Ectodermal cell (in vitro differentiated cells): ENCODE data around the gene OR6M1.

Source experiments
- H3K27ac ChIP-seq: 2 replicates; pipeline ENCODE4 v1.7.0; 2013; ENCODE audit warnings: mild to moderate bottlenecking, low read depth, low read length; ENCODE audit not compliant: insufficient read depth, poor library complexity, severe bottlenecking
- H3K27me3 ChIP-seq: 2 replicates; pipeline ENCODE4 v1.7.0; 2013; ENCODE audit warnings: mild to moderate bottlenecking, low read length; ENCODE audit not compliant: insufficient read depth, control insufficient read depth, poor library complexity, severe bottlenecking
- H3K36me3 ChIP-seq: one replicate; pipeline ENCODE4 v1.7.0; 2013; ENCODE audit warnings: low read length; ENCODE audit not compliant: control insufficient read depth, insufficient read depth
- H3K4me1 ChIP-seq: one replicate; pipeline ENCODE4 v1.7.0; 2013; ENCODE audit warnings: low read length; ENCODE audit not compliant: control insufficient read depth, insufficient read depth
- H3K4me3 ChIP-seq: 2 replicates; pipeline ENCODE4 v1.7.0; 2013; ENCODE audit warnings: low read depth, low read length, control low read depth; ENCODE audit not compliant: insufficient read depth
- H3K9me3 ChIP-seq: 2 replicates; pipeline ENCODE4 v1.7.0; 2013; ENCODE audit warnings: mild to moderate bottlenecking, low read length, moderate library complexity; ENCODE audit not compliant: control insufficient read depth
- WGBS, 2 experiments: methylation state at CpG; one replicate each; pipeline ENCODE4 v1.1.7; 2013; ENCODE audit warnings: missing lambda C conversion rate in 2 of 2; 5-methylcytosine and 5-hydroxymethylcytosine counted together

Gene OR6M1

DNA sequence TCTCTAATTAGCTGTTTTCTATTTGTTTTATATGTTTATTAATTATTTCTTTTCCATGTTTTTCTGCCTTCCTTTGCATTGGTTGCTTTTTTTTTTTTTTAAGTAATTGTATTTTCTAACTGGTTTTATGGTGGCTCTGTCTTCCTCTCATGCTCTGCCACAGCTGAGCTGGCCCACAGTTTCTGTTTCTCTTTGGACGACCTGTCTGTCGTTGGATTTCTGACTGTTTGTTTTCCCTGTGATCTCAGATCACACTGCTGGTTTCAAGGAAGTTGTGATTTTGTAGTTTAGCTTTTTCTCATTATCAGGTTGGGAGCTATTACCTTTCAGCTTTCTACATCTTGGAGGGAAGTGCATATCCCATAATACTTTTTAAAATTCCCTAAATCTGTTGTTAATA lies 15.9 kb upstream of the OR6M1 start:
- WGBS, 2 experiments, result 74 to 83% methylated on average over 2 of the region's 2 CpGs
- Histone ChIP-seq H3K27ac (no peak overlapping the region), H3K36me3 (no peaks in the 10 kb centered on the region)

DNA sequence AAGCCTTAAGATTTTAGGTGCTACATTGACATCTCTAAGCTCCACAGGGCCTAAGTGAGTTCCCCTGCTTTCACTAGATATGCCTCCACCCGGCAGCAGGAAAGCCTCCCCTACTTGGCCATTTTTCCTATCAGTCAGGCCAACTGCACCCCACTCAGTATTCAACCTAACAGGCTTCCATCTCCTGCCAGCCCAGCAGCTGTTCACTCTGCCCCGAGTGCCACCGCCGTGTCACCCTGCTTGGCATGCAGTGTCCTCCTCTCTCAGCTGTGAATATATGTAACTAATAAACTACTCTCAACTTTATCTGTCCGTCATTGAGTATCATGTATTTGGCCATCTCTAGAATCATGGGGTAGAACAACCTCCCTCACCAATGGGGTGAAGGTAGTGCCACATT lies 9.0 kb upstream of the OR6M1 start:
- Histone ChIP-seq H3K27ac (no peak overlapping the region), H3K27me3 (no peaks in the 10 kb centered on the region), H3K36me3 (no peaks in the 10 kb centered on the region), H3K4me3 (no peak overlapping the region), H3K9me3 (no peaks in the 10 kb centered on the region), H3K4me1 (no peaks in the 10 kb centered on the region)
- 85 to 90% methylated on average over 4 to 5 of the region's 5 CpGs for WGBS, 2 experiments

More for the DNA sequence above, 15.9 kb upstream of the OR6M1 start:
- Histone ChIP-seq H3K4me3 (no peak overlapping the region), H3K9me3 (no peaks in the 10 kb centered on the region), H3K27me3 (no peaks in the 10 kb centered on the region), H3K4me1 (no peaks in the 10 kb centered on the region)

DNA sequence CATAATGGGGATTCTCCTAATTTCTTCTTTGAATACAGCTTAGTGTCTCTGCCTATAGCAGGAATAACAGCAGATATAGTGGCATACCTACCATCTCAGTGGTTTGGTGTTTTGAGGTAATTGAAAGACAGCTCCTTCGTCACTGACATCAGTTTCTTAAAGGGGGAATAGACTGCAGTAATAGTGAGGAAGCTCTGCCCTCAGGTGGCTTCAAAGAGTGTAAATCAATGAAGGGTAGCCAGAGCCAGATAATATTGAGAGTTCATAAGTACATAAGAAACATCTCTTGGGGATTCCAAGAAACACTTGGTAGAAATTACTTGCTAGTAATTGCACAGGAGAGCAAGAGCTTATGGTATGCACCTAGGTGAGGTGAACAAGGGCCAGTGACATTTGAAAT lies 4.4 kb downstream of the OR6M1 start:
- 0 to 6% methylated on average over 1 of the region's 1 CpG for WGBS, 2 experiments
- H3K9me3 ChIP-seq, result no peaks in the 10 kb centered on the region
- H3K27me3 ChIP-seq, result no peaks in the 10 kb centered on the region
- no peaks in the 10 kb centered on the region for H3K4me1 ChIP-seq
- no peak overlapping the region for H3K4me3 ChIP-seq
- no peaks in the 10 kb centered on the region for H3K36me3 ChIP-seq
- no peak overlapping the region for H3K27ac ChIP-seq

- Histone ChIP-seq H3K27ac (no peak overlapping the region), H3K36me3 (no peaks in the 10 kb centered on the region), H3K9me3 (no peaks in the 10 kb centered on the region), H3K27me3 (no peaks in the 10 kb centered on the region), H3K4me1 (no peaks in the 10 kb centered on the region), H3K4me3 (no peak overlapping the region)
- 95 to 97% methylated on average over 3 of the region's 3 CpGs for WGBS, 2 experiments
Observed at GRCh38 chr11:123800036-123800435, 6.1 kb downstream of the OR6M1 start.

DNA sequence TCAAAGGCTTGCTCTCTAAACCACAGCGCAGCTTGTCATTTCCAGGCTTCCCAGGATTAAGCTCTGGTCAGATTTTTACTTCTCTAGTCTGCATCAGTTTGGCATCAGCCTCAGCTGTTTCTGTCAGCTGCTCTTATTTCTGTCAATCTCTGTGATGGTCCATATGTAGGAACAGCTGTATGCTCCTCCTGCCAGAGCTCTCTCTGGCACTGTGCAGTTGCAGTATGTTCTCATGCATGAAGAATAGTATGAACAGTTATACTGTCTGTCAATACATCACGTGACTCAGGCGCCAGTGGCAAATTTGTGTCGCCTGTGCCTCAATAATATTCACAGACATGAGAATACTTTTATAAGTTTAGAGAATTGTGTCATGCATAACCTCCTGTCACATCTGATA lies 6.7 kb downstream of the OR6M1 start:
- WGBS, 2 experiments, result 95 to 98% methylated on average over 1 to 4 of the region's 4 CpGs
- H3K27ac ChIP-seq, result no peak overlapping the region

GRCh38 chr11:123798513-123799252 lies 7.5 kb downstream of the OR6M1 start:
- H3K27ac ChIP-seq, result no peak overlapping the region
- no peaks in the 10 kb centered on the region for H3K36me3 ChIP-seq
- WGBS, 2 experiments, result 85 to 95% methylated on average over 4 to 5 of the region's 5 CpGs
- no peaks in the 10 kb centered on the region for H3K27me3 ChIP-seq
- H3K9me3 ChIP-seq, result no peaks in the 10 kb centered on the region
- no peak overlapping the region for H3K4me3 ChIP-seq
- H3K4me1 ChIP-seq, result no peaks in the 10 kb centered on the region

More for the DNA sequence above, 6.7 kb downstream of the OR6M1 start:
- Histone ChIP-seq H3K36me3 (no peaks in the 10 kb centered on the region), H3K27me3 (no peaks in the 10 kb centered on the region), H3K9me3 (no peaks in the 10 kb centered on the region), H3K4me3 (no peak overlapping the region), H3K4me1 (no peaks in the 10 kb centered on the region)

DNA sequence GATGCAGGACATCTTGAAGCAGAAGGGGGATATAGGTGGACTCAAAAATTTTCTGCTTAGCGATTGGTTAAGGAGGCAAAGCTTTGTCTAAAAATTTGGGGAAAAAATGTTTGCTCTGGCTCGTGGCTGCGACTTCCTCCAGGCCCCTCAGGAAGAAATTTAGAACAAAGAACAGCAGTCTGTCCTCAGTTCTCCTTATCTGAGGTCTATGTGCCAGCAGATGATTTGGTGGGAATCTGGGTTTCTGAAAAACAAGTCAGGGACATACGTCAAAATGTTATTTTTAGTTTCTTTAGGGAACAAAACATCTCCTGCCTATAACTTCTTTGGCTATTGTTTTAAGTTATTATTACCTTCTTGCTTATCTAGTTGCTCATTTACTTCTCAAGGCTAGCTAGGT lies 8.1 kb downstream of the OR6M1 start:
- no peak overlapping the region for H3K27ac ChIP-seq
- no peaks in the 10 kb centered on the region for H3K36me3 ChIP-seq
- no peaks in the 10 kb centered on the region for H3K27me3 ChIP-seq
- no peaks in the 10 kb centered on the region for H3K4me1 ChIP-seq
- 94 to 95% methylated on average over 4 of the region's 4 CpGs for WGBS, 2 experiments
- no peaks in the 10 kb centered on the region for H3K9me3 ChIP-seq
- no peak overlapping the region for H3K4me3 ChIP-seq

DNA sequence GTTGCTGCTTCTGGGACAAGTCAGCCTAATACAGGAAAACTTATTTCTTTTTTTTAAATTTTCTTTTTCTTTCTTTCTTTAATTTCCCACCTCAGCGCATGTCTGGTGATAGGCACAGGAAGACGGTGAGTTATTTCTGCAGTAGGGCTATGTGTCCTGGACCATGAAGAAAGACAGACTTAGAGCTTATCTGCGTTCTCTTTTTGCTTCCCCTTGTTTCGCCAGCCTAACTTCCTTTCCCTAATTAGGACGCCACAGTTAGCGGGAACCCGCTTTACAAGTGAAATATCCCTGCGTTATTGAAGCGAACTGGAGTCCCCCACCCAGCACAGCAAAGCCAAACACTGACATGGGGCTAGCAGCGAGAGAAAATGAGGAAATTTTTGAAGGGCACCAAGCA lies 8.6 kb downstream of the OR6M1 start:
- H3K27me3 ChIP-seq, result no peaks in the 10 kb centered on the region
- no peak overlapping the region for H3K27ac ChIP-seq
- no peaks in the 10 kb centered on the region for H3K4me1 ChIP-seq
- H3K9me3 ChIP-seq, result no peaks in the 10 kb centered on the region
- no peak overlapping the region for H3K4me3 ChIP-seq
- 84% methylated on average over 10 of the region's 10 CpGs for WGBS, 2 experiments
- H3K36me3 ChIP-seq, result no peaks in the 10 kb centered on the region

- no peaks in the 10 kb centered on the region for H3K9me3 ChIP-seq
- 94 to 96% methylated on average over 4 of the region's 4 CpGs for WGBS, 2 experiments
Observed at GRCh38 chr11:123797114-123797513, 9.0 kb downstream of the OR6M1 start.

GRCh38 chr11:123796226-123796625 lies 9.9 kb downstream of the OR6M1 start:
- no peaks in the 10 kb centered on the region for H3K9me3 ChIP-seq
- H3K36me3 ChIP-seq, result no peaks in the 10 kb centered on the region
- H3K27ac ChIP-seq, result no peak overlapping the region
- no peaks in the 10 kb centered on the region for H3K4me1 ChIP-seq
- H3K27me3 ChIP-seq, result no peaks in the 10 kb centered on the region
- 95 to 97% methylated on average over 1 of the region's 1 CpG for WGBS, 2 experiments
- H3K4me3 ChIP-seq, result no peak overlapping the region

More at GRCh38 chr11:123797114-123797513, 9.0 kb downstream of the OR6M1 start:
- Histone ChIP-seq H3K27me3 (no peaks in the 10 kb centered on the region), H3K4me3 (no peak overlapping the region), H3K4me1 (no peaks in the 10 kb centered on the region), H3K27ac (no peak overlapping the region), H3K36me3 (no peaks in the 10 kb centered on the region)
